Measurements from ENCODE around the gene BCL2. TPM values are rescaled to one million over a fixed set of nuclear protein-coding genes. Genes with fewer than 3 reads are reported as not detected.

BCL2 gene
- total RNA-seq, 1 experiment from 2014 or later = 2.5 TPM

- TF ChIP-seq REST (IDR thresholded peaks at IDR 0.05; ENCODE audit: low read depth) (no peak), SIN3A (IDR thresholded peaks at IDR 0.05; ENCODE audit: low read depth) (no peak), TCF7L2 (IDR thresholded peaks at IDR 0.05; ENCODE audit: borderline replicate concordance, extremely low read depth, insufficient read depth, insufficient read length) (no peak), RAD21 (IDR thresholded peaks at IDR 0.05; ENCODE audit: low read depth) (no peak), SP1 (IDR thresholded peaks at IDR 0.05; ENCODE audit: low read depth) (no peak), EGR1 (IDR thresholded peaks at IDR 0.05; ENCODE audit: low read depth) (no peak), MAX (IDR thresholded peaks at IDR 0.05) (no peak), ZNF274 (IDR thresholded peaks at IDR 0.05; ENCODE audit: low read depth, low read length) (no peak), EZH2 (IDR thresholded peaks at IDR 0.05) (no peak), EZH2phosphoT487 (IDR thresholded peaks at IDR 0.05; ENCODE audit: borderline replicate concordance) (no peak)
These were observed 34.5 kb downstream of the BCL2 start (continued) for GRCh38 chr18:63284827-63285733.
